A549 (cell line): ENCODE measurements around the gene PRMT7.

Experiments
- CTCF ChIP-seq: fragments of >200 bp; sonication (Bioruptor Twin); formaldehyde crosslinking; IDR thresholded peaks from 3 replicates; pipeline ENCODE4 v1.5.1; 2016
- KDM1A ChIP-seq: fragments of 200-600 bp; sonication (generic); IDR thresholded peaks from 2 replicates; pipeline ENCODE4 v1.6.1; 2016; ENCODE audit warnings: low read depth, mild to moderate bottlenecking

- TF ChIP-seq CTCF (no peak), KDM1A (no peak)
These were observed 35.3 kb downstream of the PRMT7 start for GRCh38 chr16:68345958-68346635.
